ENCODE data around the gene PDE6D. TPM values are rescaled to one million over a fixed set of nuclear protein-coding genes. Genes with fewer than 3 reads are reported as not detected.
A peak's percentile ranks its signal among the peaks of the same experiment; 100 is the strongest.

Gene PDE6D
- total and polyA plus RNA-seq, 2 of the 13 experiments (the other 11 are each of a cell fraction or from before 2014, with no cell fraction given) = 14.1 to 23.2 TPM

GRCh38 chr2:231780909-231781797 is at the start of gene PDE6D (continued):
- 0 out of 2 replicates have a peak, but pooled peaks have one; percentile 0 for TF ChIP-seq MAFF (IDR thresholded peaks at IDR 0.05; ENCODE audit: low read depth, low read length)
- TF ChIP-seq YY1 (IDR thresholded peaks at IDR 0.05; ENCODE audit: insufficient read depth, insufficient replicate concordance, low read depth, low read length) = peak; percentile 81
- TF ChIP-seq PHF5A (CRISPR knock-in tag; IDR thresholded peaks at IDR 0.05; ENCODE audit: low read depth, unreplicated experiment) = peak; percentile 9
- peak; percentile 85 for TF ChIP-seq TFDP1 (CRISPR knock-in tag; IDR thresholded peaks at IDR 0.05; ENCODE audit: borderline replicate concordance)
- 0 out of 2 replicates have a peak, but pooled peaks have one; percentile 36 for TF ChIP-seq ZNF263 (CRISPR knock-in tag; IDR thresholded peaks at IDR 0.05)
- TF ChIP-seq SKI (IDR thresholded peaks at IDR 0.05; ENCODE audit: partially characterized antibody) = peak; percentile 37
- peak; percentile 90; the same call in 1 of the 2 replicates for TF ChIP-seq ELF4 (CRISPR knock-in tag; IDR thresholded peaks at IDR 0.05; ENCODE audit: borderline replicate concordance)
- TF ChIP-seq ZNF567 (CRISPR knock-in tag; IDR thresholded peaks at IDR 0.05; ENCODE audit: borderline replicate concordance) = peak; percentile 97; the same call in 1 of the 2 replicates
- peak; percentile 75; the same call in 1 of the 2 replicates for TF ChIP-seq YEATS4 (CRISPR knock-in tag; IDR thresholded peaks at IDR 0.05; ENCODE audit: borderline replicate concordance)
- no peak for TF ChIP-seq BHLHE40 (IDR thresholded peaks at IDR 0.05; ENCODE audit: low read length)
- TF ChIP-seq PATZ1 (CRISPR knock-in tag; IDR thresholded peaks at IDR 0.05) = peak; percentile 85
- TF ChIP-seq PHF8 (CRISPR knock-in tag; IDR thresholded peaks at IDR 0.05) = peak; percentile 82
- TF ChIP-seq DMAP1 (CRISPR knock-in tag; IDR thresholded peaks at IDR 0.05) = no peak; the same call in 1 of the 2 replicates
- no peak for TF ChIP-seq SMARCE1 (IDR thresholded peaks at IDR 0.05; ENCODE audit: borderline replicate concordance)
- peak; percentile 98 for TF ChIP-seq ASH2L (IDR thresholded peaks at IDR 0.05; ENCODE audit: insufficient read length, low read depth, low read length)
- no peak for TF ChIP-seq ZNF674 (CRISPR knock-in tag; IDR thresholded peaks at IDR 0.05; ENCODE audit: low read depth)
- no peak for TF ChIP-seq FIP1L1 (IDR thresholded peaks at IDR 0.05; ENCODE audit: borderline replicate concordance, insufficient read depth, low read depth, low read length)
- TF ChIP-seq ZFP41 (CRISPR knock-in tag; IDR thresholded peaks at IDR 0.05; ENCODE audit: borderline replicate concordance) = peak; percentile 60; the same call in 1 of the 2 replicates
- TF ChIP-seq ZFX (CRISPR knock-in tag; IDR thresholded peaks at IDR 0.05; ENCODE audit: low read depth) = peak; percentile 74
- TF ChIP-seq NR2F1 (CRISPR knock-in tag; IDR thresholded peaks at IDR 0.05) = peak in 1 of 2 experiments; percentile 30; a peak in 1 of 4 replicates
- TF ChIP-seq ELK4 (CRISPR knock-in tag; IDR thresholded peaks at IDR 0.05; ENCODE audit: borderline replicate concordance) = 0 out of 2 replicates have a peak, but pooled peaks have one; percentile 30
- 0 out of 2 replicates have a peak, but pooled peaks have one; percentile 61 for TF ChIP-seq ZNF33A (CRISPR knock-in tag; IDR thresholded peaks at IDR 0.05; ENCODE audit: borderline replicate concordance)
